T47D (cell line): ENCODE data around the gene AGAP3.
A peak's percentile ranks its signal among the peaks of the same experiment; 100 is the strongest.

Source experiments
- DNase-seq, 2 experiments: peaks; one replicate each; pipeline versions ENCODE4 v3.0.0 to v3.0.0-alpha.2; 2011 to 2012; ENCODE audit warnings: low read depth in 1 of 2, low spot score in 1 of 2
- JUND ChIP-seq: IDR thresholded peaks from 2 replicates; pipeline ENCODE4 v1.6.1; 2012; ENCODE audit warnings: low read depth
- in situ Hi-C: cut with HindIII; loops from 2 replicates; pipeline ENCODE4 v1.10.0; 2016; ENCODE audit warnings: low sequenced_read_pairs, low pct_unique_long_range_greater_than_20kb

Gene AGAP3

GRCh38 chr7:151152643-151153513 lies 66.6 kb downstream of the AGAP3 start:
- peak in 1 of 2 experiments; percentile 16 for DNase-seq
- no peak for TF ChIP-seq JUND
- in situ Hi-C loops = no loop called here

DNA sequence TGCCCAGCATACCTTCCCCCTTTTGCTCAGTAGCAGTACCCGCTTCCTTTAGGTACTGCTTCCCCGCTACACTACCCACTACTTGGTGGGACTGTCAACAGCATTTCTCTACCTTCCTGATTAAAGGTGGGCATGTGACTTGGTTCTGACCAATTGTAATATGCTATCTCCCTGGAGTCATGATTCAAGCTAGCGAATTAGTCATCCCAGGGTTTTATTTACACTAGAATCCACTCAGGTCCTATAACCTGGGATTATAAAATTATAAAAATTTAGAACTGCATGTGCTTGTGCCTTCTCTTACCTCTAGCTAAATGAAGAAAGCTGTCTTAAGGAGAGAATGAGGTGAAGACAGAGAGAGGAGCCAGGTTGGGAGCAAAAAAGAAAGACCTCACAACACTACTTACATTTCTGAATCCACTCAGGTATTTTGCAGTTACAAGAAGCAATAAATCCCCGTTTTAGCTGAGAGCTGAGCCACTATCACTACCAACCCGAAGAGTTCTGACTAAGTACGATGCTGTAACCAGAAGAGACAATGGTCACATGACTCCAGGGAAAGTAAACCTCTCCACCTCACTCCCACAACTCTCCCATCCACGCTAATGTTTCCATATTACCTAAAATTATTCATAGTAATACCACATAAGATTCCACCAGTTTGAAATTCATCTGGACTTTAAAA lies 71.5 kb downstream of the AGAP3 start:
- no peak for DNase-seq
- no peak for TF ChIP-seq JUND
- in situ Hi-C loops = no loop called here

- no peak for TF ChIP-seq JUND
- in situ Hi-C loops = no loop called here
- DNase-seq = no peak
Observed at GRCh38 chr7:151161757-151162156, 75.5 kb downstream of the AGAP3 start.

GRCh38 chr7:151166629-151167196 lies 80.4 kb downstream of the AGAP3 start:
- DNase-seq = no peak
- in situ Hi-C loops = no loop called here
- no peak for TF ChIP-seq JUND

DNA sequence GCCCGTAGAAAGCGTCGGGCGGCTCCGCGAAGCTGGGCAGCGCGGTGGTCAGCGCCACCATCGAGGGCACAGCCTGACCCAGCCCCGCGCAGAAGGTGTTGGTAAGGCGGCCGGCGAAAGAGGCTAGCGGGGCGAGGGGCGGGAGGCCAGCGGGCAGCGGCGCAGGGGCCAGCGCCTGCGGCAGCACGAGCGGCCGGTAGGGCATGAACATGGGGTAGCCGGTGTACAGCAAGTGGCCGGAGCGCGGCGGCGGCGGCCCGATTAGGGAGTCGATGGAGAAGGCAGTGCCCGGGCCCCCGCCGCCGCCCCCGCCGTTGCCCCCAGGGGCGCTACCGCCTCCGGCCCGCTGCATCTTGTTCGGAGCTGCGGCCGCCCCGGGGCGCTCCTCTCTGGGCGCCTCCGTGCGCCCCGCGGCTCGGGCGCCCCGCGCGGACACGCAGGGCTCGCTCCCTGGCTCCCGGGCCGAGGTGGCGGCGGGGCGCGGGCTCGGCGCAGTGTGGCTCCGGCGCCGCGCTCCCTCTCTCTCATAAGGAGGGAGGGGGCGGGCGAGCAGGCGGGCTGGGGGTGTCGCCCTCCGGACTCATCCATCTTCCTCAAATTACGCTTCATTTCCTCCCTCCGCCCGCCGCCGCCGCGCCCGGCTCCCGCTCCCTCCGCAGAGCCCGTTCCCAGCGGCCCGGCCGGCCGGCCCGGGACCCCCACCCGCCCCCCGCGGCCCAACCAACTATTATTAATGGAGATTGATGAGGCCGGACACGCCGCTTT lies 81.1 kb downstream of the AGAP3 start, which contains the start of gene GBX1:
Gene GBX1, minus strand, starts transcription at position 498 of the 765 bp plus-strand sequence. Its CDS starts 146 bp downstream, at position 352.
- TF ChIP-seq JUND = no peak
- in situ Hi-C loops = no loop called here
- no peak for DNase-seq

GRCh38 chr7:151168003-151168786 lies 81.9 kb downstream of the AGAP3 start:
- in situ Hi-C loops = no loop called here
- DNase-seq = no peak
- TF ChIP-seq JUND = no peak

GRCh38 chr7:151168787-151169162 lies 82.5 kb downstream of the AGAP3 start:
- in situ Hi-C loops = no loop called here
- no peak for DNase-seq
- no peak for TF ChIP-seq JUND

GRCh38 chr7:151172273-151173141 lies 86.2 kb downstream of the AGAP3 start:
- DNase-seq = peak; percentile 62 to 64
- TF ChIP-seq JUND = no peak
- in situ Hi-C loops = no loop called here

GRCh38 chr7:151173386-151174245 lies 87.3 kb downstream of the AGAP3 start:
- no peak for DNase-seq

GRCh38 chr7:151174246-151175046 lies 88.2 kb downstream of the AGAP3 start:
- no peak for DNase-seq
- in situ Hi-C loops = no loop called here
- TF ChIP-seq JUND = no peak

More at GRCh38 chr7:151173386-151174245, 87.3 kb downstream of the AGAP3 start:
- TF ChIP-seq JUND = no peak
- in situ Hi-C loops = no loop called here
